C4-2B (cell line): ENCODE data around the gene ZNF653.
"Not testable (repeated sequence)": the region's sequence is repeated elsewhere in the genome, so short reads cannot be mapped to it uniquely, and the experiment has no call there.

ENCODE experiments used
- H3K27ac ChIP-seq: fragments of 450-650 bp; 2 replicates; pipeline ENCODE4 v1.5.1; 2017
- ZFX ChIP-seq: fragments of 450-650 bp; IDR thresholded peaks from 2 replicates; pipeline ENCODE4 v1.6.1; 2017
- TF ChIP-seq, protein P1 (sequence below): fragments of 450-650 bp; conservative IDR thresholded peaks from 2 replicates; pipeline ENCODE4 v1.5.1; 2017; ENCODE audit warnings: mild to moderate bottlenecking

Gene ZNF653

GRCh38 chr19:11463391-11463790, 42.2 kb downstream of the ZNF653 start:
- no peak for TF ChIP-seq ZFX
- TF ChIP-seq, protein P1, sequence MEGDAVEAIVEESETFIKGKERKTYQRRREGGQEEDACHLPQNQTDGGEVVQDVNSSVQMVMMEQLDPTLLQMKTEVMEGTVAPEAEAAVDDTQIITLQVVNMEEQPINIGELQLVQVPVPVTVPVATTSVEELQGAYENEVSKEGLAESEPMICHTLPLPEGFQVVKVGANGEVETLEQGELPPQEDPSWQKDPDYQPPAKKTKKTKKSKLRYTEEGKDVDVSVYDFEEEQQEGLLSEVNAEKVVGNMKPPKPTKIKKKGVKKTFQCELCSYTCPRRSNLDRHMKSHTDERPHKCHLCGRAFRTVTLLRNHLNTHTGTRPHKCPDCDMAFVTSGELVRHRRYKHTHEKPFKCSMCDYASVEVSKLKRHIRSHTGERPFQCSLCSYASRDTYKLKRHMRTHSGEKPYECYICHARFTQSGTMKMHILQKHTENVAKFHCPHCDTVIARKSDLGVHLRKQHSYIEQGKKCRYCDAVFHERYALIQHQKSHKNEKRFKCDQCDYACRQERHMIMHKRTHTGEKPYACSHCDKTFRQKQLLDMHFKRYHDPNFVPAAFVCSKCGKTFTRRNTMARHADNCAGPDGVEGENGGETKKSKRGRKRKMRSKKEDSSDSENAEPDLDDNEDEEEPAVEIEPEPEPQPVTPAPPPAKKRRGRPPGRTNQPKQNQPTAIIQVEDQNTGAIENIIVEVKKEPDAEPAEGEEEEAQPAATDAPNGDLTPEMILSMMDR, result no peak
- H3K27ac ChIP-seq, result no peak overlapping the region

- no peak for TF ChIP-seq ZFX
- TF ChIP-seq, protein P1, result no peak
- no peak overlapping the region for H3K27ac ChIP-seq
These were observed 44.2 kb downstream of the ZNF653 start for GRCh38 chr19:11461453-11461852.

DNA sequence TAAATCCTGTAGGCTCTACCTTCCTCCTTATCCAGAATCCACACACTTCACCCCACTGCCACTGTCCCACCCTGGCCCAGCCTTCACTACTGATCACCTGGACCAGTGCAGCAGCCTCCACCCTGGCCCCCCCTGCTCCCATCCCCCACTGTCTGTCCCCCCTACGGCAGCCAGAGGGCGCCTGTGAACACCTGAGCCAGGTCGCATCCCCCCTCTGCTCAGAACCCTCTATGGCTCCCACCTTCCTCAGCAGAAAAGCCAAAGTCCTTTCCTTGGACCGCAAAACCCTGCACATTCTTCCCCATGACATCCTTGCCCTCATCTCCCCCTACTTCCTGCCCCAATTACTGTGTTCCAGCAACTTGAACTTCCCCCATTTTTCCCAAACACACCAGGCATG, 45.4 kb downstream of the ZNF653 start:
- TF ChIP-seq ZFX, result no peak
- TF ChIP-seq, protein P1, result no peak
- H3K27ac ChIP-seq, result no peak overlapping the region

DNA sequence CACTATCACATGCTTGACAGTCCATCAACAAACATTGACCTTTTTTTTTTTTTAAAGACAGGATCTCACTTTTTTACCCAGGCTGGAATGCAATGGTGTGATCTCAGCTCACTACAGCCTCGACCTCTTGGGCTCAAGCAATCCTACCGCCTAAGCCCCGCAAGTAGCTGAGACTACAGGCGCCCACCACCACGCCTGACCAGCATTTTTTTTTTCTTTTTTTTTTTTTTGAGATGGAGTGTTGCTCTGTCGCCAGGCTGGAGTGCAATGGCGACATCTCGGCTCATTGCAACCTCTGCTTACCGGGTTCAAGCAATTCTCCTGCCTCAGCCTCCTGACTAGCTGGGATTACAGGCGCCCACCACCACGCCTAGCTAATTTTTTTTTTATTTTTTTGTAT, 46.7 kb downstream of the ZNF653 start:
- not testable (repeated sequence) for H3K27ac ChIP-seq

DNA sequence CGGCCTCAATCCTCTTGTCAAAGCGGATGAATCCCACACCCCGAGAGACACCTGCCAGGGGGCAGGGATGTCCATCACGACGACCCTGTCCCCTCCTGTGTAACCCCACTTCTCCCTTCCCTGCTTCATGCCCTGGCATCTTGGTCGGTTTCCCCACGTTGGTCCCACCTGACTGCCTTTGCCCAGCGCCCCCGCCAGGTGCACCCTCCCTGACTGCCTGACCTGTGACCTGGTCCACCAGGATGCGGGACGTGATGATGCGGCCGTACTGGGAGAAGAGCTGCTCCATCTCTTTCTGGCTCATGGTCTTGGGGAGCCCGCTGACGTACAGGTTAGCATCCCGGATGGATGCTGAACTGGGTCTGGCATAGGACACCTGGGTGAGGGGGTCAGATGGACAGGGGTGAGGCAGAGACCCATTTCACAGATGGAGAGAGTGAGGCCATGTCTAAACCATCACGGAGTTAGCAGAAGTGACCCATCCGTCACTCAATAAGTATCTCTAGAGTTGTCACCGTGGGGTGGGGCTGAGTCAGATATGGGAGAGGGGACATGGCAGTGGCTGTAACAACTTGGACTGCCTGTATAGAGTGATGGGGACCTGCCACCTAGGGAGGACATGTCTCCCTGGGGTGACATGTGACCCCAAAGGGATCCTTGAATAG, 47.3 kb downstream of the ZNF653 start:
- TF ChIP-seq ZFX, result no peak
- TF ChIP-seq, protein P1, result no peak

GRCh38 chr19:11457831-11458230, 47.8 kb downstream of the ZNF653 start:
- H3K27ac ChIP-seq, result no peak overlapping the region
- TF ChIP-seq, protein P1, result no peak
- TF ChIP-seq ZFX, result no peak

More for the DNA sequence above, 47.3 kb downstream of the ZNF653 start:
- H3K27ac ChIP-seq, result no peak overlapping the region

DNA sequence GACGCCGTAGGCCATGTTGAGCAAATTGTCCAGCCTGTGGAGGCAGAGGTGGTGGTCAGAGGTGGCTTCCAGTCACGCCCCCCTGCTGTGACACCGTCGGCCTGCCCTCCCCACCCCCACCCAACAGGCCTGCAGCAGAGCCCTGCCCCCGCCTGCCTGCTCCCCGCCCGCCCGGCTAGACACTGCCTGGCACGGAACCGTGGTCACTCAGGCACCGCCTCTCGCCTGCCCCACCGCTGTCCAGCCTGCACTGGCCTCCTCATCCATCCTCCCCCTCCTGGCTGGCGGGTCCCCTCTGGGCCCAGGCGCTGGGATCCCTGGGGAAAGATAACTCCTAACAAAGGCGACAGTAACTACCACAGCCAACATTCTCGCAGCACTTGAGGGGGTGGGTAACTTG, 48.5 kb downstream of the ZNF653 start:
- no peak overlapping the region for H3K27ac ChIP-seq

DNA sequence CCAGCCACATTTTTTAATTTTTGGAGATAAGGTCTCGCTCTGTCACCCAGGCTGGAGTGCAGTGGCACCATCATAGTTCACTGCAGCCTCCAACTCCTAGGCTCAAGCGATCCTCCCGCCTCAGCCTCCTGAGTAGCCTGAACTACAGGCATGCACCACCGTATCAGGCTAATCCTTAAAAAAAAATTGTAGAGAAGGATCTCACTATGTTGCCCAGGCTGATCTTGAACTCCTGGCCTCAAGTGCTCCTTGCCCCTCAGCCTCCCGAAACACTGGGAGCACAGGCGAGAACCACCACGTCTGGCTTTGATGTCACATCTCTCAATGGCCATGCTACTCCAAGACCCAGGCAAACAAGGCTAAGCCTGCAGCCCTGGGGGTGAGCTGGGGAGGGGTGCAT, 49.0 kb downstream of the ZNF653 start:
- TF ChIP-seq ZFX, result no peak
- TF ChIP-seq, protein P1, result no peak
- no peak overlapping the region for H3K27ac ChIP-seq

More for the DNA sequence above, 48.5 kb downstream of the ZNF653 start:
- TF ChIP-seq, protein P1, result no peak
- no peak for TF ChIP-seq ZFX

DNA sequence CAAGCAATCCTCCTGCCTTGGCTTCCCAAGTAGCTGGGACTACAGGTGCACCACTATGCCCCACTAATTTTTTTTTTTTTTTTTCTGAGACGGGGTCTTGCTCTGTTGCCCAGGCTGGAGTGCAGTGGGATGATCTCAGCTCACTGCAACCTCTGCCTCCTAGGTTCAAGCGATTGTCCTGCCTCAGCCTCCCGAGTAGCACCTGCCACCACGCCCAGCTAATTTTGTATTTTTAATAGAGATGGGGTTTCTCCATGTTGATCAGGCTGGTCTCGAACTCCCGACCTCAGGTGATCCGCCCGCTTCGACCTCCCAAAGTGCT, 50.4 kb downstream of the ZNF653 start:
- H3K27ac ChIP-seq, result not testable (repeated sequence)
